GM19035 (cell line): ENCODE data around the gene TEKT2.

ENCODE experiments used
- ATAC-seq: cut with Tn5 transposase; IDR thresholded peaks from one replicate; pipeline ENCODE4 v1.9.1; 2021; ENCODE audit not compliant: unreplicated experiment

TEKT2 gene

GRCh38 chr1:36126797-36127500, 43.1 kb downstream of the TEKT2 start:
- ATAC-seq, result no peak

- ATAC-seq, result no peak
Measured at GRCh38 chr1:36128126-36128904, 44.4 kb downstream of the TEKT2 start.

- ATAC-seq, result no peak
Measured at GRCh38 chr1:36128905-36129206, 45.0 kb downstream of the TEKT2 start.

- ATAC-seq, result no peak
Measured at GRCh38 chr1:36132029-36132428, 48.1 kb downstream of the TEKT2 start.

GRCh38 chr1:36133484-36133883, 49.6 kb downstream of the TEKT2 start:
- ATAC-seq, result no peak

GRCh38 chr1:36134031-36134430, 50.1 kb downstream of the TEKT2 start:
- no peak for ATAC-seq

- no peak for ATAC-seq
Measured at GRCh38 chr1:36134505-36135329, 50.8 kb downstream of the TEKT2 start.

GRCh38 chr1:36135330-36135667, 51.4 kb downstream of the TEKT2 start:
- no peak for ATAC-seq

- ATAC-seq, result no peak
Measured at GRCh38 chr1:36135796-36136195, 51.9 kb downstream of the TEKT2 start.

- no peak for ATAC-seq
Measured at GRCh38 chr1:36136535-36136934, 52.6 kb downstream of the TEKT2 start.

- no peak for ATAC-seq
Measured at GRCh38 chr1:36137226-36137625, 53.3 kb downstream of the TEKT2 start.

- ATAC-seq, result no peak
Measured at GRCh38 chr1:36137776-36138175, 53.9 kb downstream of the TEKT2 start.
